Stomach smooth muscle (tissue), 2 donors: ENCODE results near the gene STK4.
"Not testable (repeated sequence)": the region's sequence is repeated elsewhere in the genome, so short reads cannot be mapped to it uniquely, and the experiment has no call there.

Experiments
- H3K27ac ChIP-seq: one replicate; pipeline ENCODE4 v1.7.0; 2013; ENCODE audit warnings: mild to moderate bottlenecking, low read length, inconsistent platforms
- H3K27me3 ChIP-seq, 2 donors: one replicate each; pipeline ENCODE4 v1.7.0; 2013; ENCODE audit warnings: low read length in 2 of 2; ENCODE audit not compliant: insufficient read depth in 2 of 2, control insufficient read depth in 1 of 2
- H3K36me3 ChIP-seq, 2 donors: one replicate each; pipeline ENCODE4 v1.7.0; 2013; ENCODE audit warnings: low read length in 2 of 2; ENCODE audit not compliant: control insufficient read depth in 2 of 2, insufficient read depth in 2 of 2
- H3K4me1 ChIP-seq: one replicate; pipeline ENCODE4 v1.7.0; 2013; ENCODE audit warnings: low read length; ENCODE audit not compliant: control insufficient read depth, insufficient read depth
- H3K4me3 ChIP-seq, 2 donors: one replicate each; pipeline ENCODE4 v1.7.0; 2013; ENCODE audit warnings: low read length in 2 of 2
- H3K9ac ChIP-seq, 2 donors: one replicate each; pipeline ENCODE4 v1.7.0; 2013; ENCODE audit warnings: low read length in 2 of 2, mild to moderate bottlenecking in 1 of 2
- H3K9me3 ChIP-seq, 2 donors: one replicate each; pipeline ENCODE4 v1.7.0; 2013; ENCODE audit warnings: low read length in 2 of 2; ENCODE audit not compliant: control insufficient read depth in 2 of 2
- donor health status: healthy.
- donor health status: Pancreatic carcinoma.

The STK4 gene

DNA sequence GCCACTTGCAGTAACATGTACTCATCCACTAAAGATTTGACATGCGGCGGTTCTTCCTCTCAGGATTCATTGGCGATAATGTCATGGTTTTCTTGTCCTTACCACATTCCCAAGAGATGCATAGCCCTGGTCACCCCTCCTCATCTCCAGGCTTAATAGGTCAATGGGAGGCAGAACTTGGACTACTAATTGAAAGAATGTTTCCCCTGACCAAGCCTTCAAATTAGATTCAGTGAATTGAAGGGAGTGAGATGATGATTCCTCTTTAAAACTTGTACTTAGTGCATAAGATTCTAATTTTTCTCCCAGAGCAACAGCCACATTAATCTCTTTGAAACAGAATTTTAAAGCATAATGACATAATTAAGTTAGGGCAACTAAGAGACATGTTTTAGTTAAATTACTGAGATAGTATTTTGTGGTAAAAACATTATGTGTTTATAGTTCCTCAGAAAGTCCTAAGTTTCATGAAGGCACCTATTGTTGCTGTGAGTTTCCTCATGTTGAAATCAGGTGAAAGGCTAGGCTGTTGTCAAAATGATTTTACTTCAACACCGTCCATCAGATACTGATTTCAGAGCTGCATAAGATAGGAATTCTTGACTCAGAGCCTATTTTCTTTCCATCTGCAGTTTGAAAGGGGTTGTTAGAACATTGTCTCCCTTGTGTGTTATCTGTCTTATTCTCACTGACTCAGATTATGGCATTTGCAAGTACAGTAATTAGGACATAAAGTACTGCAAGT lies 48.5 kb downstream of the STK4 start:
- H3K9me3 ChIP-seq, result no peaks in the 10 kb centered on the region
- no peaks in the 10 kb centered on the region for H3K27me3 ChIP-seq
- no peaks in the 10 kb centered on the region for H3K4me1 ChIP-seq
- no peak overlapping the region for H3K4me3 ChIP-seq
- H3K36me3 ChIP-seq, result peaks cover 2 to 3% of the 10 kb centered on the region in 2 donors
- H3K27ac ChIP-seq, result no peak overlapping the region
- no peak overlapping the region for H3K9ac ChIP-seq

- peaks cover 0 to 2% of the 10 kb centered on the region in 2 donors for H3K36me3 ChIP-seq
- no peaks in the 10 kb centered on the region for H3K9me3 ChIP-seq
- H3K4me1 ChIP-seq, result no peaks in the 10 kb centered on the region
- H3K27ac ChIP-seq, result no peak overlapping the region
- no peaks in the 10 kb centered on the region for H3K27me3 ChIP-seq
- no peak overlapping the region for H3K9ac ChIP-seq
- H3K4me3 ChIP-seq, result no peak overlapping the region
Observed at GRCh38 chr20:45016089-45016671, 49.9 kb downstream of the STK4 start.

GRCh38 chr20:45017281-45017680 lies 51.0 kb downstream of the STK4 start:
- Histone ChIP-seq H3K9me3 (no peaks in the 10 kb centered on the region), H3K9ac (no peak overlapping the region), H3K4me1 (no peaks in the 10 kb centered on the region), H3K4me3 (no peak overlapping the region), H3K36me3 (peaks cover 0 to 2% of the 10 kb centered on the region in 2 donors), H3K27me3 (no peaks in the 10 kb centered on the region), H3K27ac (no peak overlapping the region)

DNA sequence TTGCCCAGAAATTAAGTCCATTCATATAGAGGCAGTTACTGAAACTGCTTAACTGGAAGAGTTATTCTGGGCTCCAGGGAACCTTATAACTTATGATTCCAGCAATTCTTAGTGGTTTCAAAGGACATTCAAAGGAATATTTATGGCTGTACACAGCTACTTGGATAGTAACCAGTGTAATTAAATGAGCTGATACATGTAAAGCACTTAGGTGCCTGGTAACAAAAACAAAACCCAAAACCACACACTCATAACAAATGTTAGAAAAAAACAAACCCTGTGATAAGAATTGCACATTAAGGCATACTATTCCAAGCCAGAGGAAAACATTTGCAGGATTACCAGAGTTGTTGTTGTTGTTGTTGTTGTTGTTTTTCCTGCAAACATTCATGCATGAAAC lies 51.5 kb downstream of the STK4 start:
- Histone ChIP-seq H3K4me1 (no peaks in the 10 kb centered on the region), H3K9me3 (no peaks in the 10 kb centered on the region), H3K36me3 (peaks cover 0 to 2% of the 10 kb centered on the region in 2 donors), H3K27me3 (no peaks in the 10 kb centered on the region), H3K9ac (no peak overlapping the region), H3K27ac (no peak overlapping the region), H3K4me3 (no peak overlapping the region)

DNA sequence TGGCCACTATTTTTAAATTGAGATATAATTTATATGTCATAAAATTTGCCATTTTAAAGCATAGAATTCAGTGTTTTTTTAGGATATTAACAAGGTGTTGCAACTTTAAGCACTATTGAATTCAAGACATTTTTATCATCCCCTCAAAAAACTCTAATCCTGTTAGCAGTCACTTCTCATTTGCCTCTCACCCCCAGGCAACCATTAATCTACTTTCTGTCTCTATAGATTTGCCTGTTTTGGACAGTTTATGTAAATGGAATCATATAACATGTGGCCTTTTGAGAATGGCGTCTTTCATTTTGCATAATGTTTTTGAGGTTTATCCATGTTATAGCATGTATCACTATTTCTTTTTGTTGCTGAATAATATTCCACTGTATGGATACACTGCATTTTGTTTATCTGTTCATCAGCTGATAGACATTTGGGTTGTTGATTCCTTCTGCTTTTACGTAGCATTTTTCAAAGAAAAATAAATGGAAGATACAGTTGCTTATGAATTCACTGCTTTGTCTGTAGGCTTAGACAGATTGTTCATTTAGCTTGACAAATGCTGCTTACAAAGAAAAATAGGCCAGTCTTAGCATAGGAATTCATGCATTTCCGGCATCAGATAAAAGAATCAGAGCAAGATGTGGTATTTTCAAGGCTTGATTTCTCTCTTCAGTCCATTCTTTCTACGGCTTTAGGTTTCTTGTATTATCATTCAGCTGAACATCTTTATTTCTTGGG lies 52.9 kb downstream of the STK4 start:
- no peak overlapping the region for H3K4me3 ChIP-seq
- no peaks in the 10 kb centered on the region for H3K4me1 ChIP-seq

GRCh38 chr20:45019762-45020123 lies 53.4 kb downstream of the STK4 start:
- H3K9ac ChIP-seq, result no peak overlapping the region
- no peaks in the 10 kb centered on the region for H3K27me3 ChIP-seq
- no peak overlapping the region for H3K4me3 ChIP-seq
- no peaks in the 10 kb centered on the region for H3K9me3 ChIP-seq
- H3K36me3 ChIP-seq, result peaks cover 0 to 2% of the 10 kb centered on the region in 2 donors
- no peaks in the 10 kb centered on the region for H3K4me1 ChIP-seq
- H3K27ac ChIP-seq, result no peak overlapping the region

More for the DNA sequence above, 52.9 kb downstream of the STK4 start:
- Histone ChIP-seq H3K27me3 (no peaks in the 10 kb centered on the region), H3K36me3 (peaks cover 0 to 2% of the 10 kb centered on the region in 2 donors), H3K9me3 (no peaks in the 10 kb centered on the region), H3K27ac (no peak overlapping the region), H3K9ac (no peak overlapping the region)

GRCh38 chr20:45020236-45020886 lies 54.0 kb downstream of the STK4 start:
- no peaks in the 10 kb centered on the region for H3K4me1 ChIP-seq
- H3K9me3 ChIP-seq, result no peaks in the 10 kb centered on the region
- H3K27ac ChIP-seq, result no peak overlapping the region
- H3K4me3 ChIP-seq, result no peak overlapping the region
- no peaks in the 10 kb centered on the region for H3K27me3 ChIP-seq
- H3K9ac ChIP-seq, result no peak overlapping the region
- peaks cover under 1 to 6% of the 10 kb centered on the region in 2 donors for H3K36me3 ChIP-seq

DNA sequence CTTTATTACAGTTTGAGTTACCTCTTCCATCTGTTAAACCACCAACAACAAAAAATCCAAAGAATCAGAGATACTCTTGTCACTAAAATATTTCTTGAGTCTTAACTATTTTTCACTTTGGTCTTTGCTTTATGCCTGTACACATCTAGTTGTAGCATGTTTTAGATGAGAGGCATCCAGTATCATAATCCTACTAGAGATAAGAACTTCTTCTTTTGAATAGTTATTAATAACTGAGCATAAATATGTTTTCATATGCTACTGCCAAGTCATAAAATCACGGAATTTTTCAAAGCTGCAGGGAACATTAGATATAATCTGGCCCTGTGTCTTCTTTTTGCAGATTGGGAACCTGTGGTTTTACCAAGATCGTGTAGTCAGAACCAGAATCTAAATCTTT lies 55.3 kb downstream of the STK4 start:
- Histone ChIP-seq H3K9ac (no peak overlapping the region), H3K27me3 (no peaks in the 10 kb centered on the region), H3K4me1 (no peaks in the 10 kb centered on the region), H3K4me3 (no peak overlapping the region), H3K36me3 (peaks cover 0 to 9% of the 10 kb centered on the region in 2 donors), H3K27ac (no peak overlapping the region), H3K9me3 (no peaks in the 10 kb centered on the region)

DNA sequence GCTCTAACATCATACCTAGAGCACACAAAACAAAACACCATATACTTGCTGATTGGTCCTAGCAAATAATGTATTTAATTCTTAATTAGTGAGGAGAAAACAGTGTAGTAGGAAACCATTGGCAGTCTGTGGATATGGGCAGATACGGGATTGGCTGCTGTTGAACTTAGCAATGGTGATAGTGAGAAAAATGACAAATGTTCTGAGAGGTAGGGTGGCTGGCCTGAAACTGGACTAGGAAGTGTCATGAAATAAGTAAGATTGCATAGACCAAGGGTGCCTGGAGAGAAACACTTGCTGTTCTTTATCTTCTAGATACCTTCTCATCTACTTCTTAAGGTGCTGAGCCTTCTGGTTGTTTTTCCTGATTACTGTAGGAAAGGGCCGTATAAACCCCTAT lies 56.8 kb downstream of the STK4 start:
- not testable (repeated sequence) for H3K36me3 ChIP-seq, H3K9ac ChIP-seq, H3K27me3 ChIP-seq, H3K4me1 ChIP-seq, H3K4me3 ChIP-seq, H3K9me3 ChIP-seq, H3K27ac ChIP-seq

GRCh38 chr20:45028424-45029136 lies 62.3 kb downstream of the STK4 start:
- no peak overlapping the region for H3K4me3 ChIP-seq
- no peaks in the 10 kb centered on the region for H3K9me3 ChIP-seq
- no peaks in the 10 kb centered on the region for H3K4me1 ChIP-seq
- H3K27ac ChIP-seq, result no peak overlapping the region
- peaks cover 0 to 9% of the 10 kb centered on the region in 2 donors for H3K36me3 ChIP-seq
- H3K27me3 ChIP-seq, result no peaks in the 10 kb centered on the region
- no peak overlapping the region for H3K9ac ChIP-seq
